Measurements from ENCODE around the gene NETO1. TPM values are rescaled to one million over a fixed set of nuclear protein-coding genes. Genes with fewer than 3 reads are reported as not detected.

Gene NETO1
- total RNA-seq, 4 donors from 2014 or later, result 0.48 to 7.1 (median 0.92) TPM

- no peak for ATAC-seq (ENCODE audit: low FRiP score)
- TF ChIP-seq CTCF (IDR thresholded peaks at IDR 0.05), result no peak
- DNase-seq (ENCODE audit: low spot score), result no peak
These were observed 10.8 kb upstream of the NETO1 start for GRCh38 chr18:72878561-72878960.

DNA sequence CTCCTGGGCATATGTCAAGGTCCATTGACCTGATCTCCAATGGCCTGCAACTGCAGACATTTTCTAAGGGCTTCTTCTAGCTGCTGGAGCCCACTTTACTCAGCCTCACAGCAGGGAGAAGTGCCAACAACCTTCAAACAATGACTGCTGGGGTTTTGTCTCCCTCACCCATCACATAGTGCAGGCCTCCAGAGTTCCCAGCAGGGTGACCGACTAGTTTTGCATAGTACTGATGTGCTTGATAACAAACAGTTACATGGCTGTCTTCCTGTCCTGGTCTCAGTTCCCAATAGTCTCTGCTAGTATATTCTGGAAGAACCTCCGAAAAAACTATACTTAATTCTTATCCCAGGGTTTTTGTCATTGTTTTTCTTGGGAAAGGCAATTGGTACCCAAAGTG is 10.4 kb upstream of the NETO1 start:
- TF ChIP-seq CTCF (IDR thresholded peaks at IDR 0.05), result no peak
- ATAC-seq (ENCODE audit: low FRiP score) (no peak), DNase-seq (ENCODE audit: low spot score) (no peak)

- TF ChIP-seq CTCF (IDR thresholded peaks at IDR 0.05), result no peak
- DNase-seq (ENCODE audit: low spot score) (no peak), ATAC-seq (ENCODE audit: low FRiP score) (no peak)
These were observed 3.3 kb upstream of the NETO1 start for GRCh38 chr18:72871091-72871490.

GRCh38 chr18:72869226-72870185 is 1.7 kb upstream of the NETO1 start:
- ATAC-seq (ENCODE audit: low FRiP score), result peak; percentile 23
- no peak for DNase-seq (ENCODE audit: low spot score)
- TF ChIP-seq CTCF (IDR thresholded peaks at IDR 0.05), result no peak

DNA sequence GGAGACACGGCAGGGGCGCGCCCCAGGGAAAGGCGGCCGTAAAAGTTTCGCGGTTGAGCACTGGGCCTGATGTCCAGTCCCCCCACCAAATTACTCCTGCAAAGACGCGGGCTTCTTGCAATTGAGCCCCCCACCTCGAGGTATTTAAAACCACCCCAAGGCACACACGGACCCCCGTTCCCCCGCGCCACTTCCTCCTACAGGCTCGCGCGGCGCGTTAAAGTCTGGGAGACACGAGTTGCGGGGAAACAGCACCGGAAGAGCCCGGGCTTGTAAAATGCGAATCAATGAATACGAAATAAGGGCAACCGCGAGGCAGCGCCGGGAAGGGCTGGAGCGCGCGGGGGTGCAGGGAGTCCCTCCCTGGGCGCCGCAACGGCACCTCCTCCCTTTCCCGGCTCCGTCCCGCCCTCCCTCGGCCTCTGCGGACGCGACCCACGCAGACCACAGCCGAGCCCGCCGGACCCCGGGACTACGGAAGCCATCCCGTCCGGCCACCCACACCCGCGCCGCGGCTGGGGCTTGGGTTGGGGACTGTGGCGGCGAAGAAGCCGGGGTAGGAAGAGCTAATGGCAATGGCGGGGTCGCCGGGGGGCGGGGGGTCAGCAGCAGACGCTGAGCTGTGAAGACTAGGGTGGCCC is 918 bp upstream of the NETO1 start:
- DNase-seq (ENCODE audit: low spot score), result no peak
- no peak for ATAC-seq (ENCODE audit: low FRiP score)
- TF ChIP-seq CTCF (IDR thresholded peaks at IDR 0.05), result no peak

- no peak for TF ChIP-seq CTCF (IDR thresholded peaks at IDR 0.05)
- DNase-seq (ENCODE audit: low spot score) (no peak), ATAC-seq (ENCODE audit: low FRiP score) (peak; percentile 26)
These were observed 664 bp downstream of the NETO1 start for GRCh38 chr18:72866901-72867745.

Measured in omental fat pad (tissue), 4 donors.